Bronchial epithelial cell (primary cell): Measurements from ENCODE around the gene ZFP62. TPM values are rescaled to one million over a fixed set of nuclear protein-coding genes. Genes with fewer than 3 reads are reported as not detected.
A peak's percentile ranks its signal among the peaks of the same experiment; 100 is the strongest.

Experiments used
- DNase-seq: peaks from one replicate; pipeline ENCODE4 v3.0.0-alpha.2; 2010; ENCODE audit warnings: low read depth
- FAIRE-seq: peaks from 2 replicates; lab custom pipeline; 2011; peaks lifted over from hg19 to GRCh38; lab: Jason Lieb, UNC
- H3K27me3 ChIP-seq: 2 replicates; pipeline ENCODE4 v1.5.1; 2011; ENCODE audit warnings: low read length; ENCODE audit not compliant: control insufficient read depth, insufficient read depth
- H3K36me3 ChIP-seq: 2 replicates; pipeline ENCODE4 v1.5.1; 2011; ENCODE audit warnings: low read length; ENCODE audit not compliant: control insufficient read depth, insufficient read depth
- H3K4me3 ChIP-seq: 2 replicates; pipeline ENCODE4 v1.5.1; 2011; ENCODE audit warnings: mild to moderate bottlenecking, low read depth, low read length, control low read depth
- CTCF ChIP-seq: IDR thresholded peaks from 2 replicates; pipeline ENCODE4 v1.5.1; 2011; ENCODE audit warnings: mild to moderate bottlenecking, moderate library complexity, low read length, control low read depth, inconsistent platforms; ENCODE audit not compliant: insufficient read depth, severe bottlenecking
- total RNA-seq: library from RNA; depleted of rRNA; stranded (reverse); fragments of >200 nt; gene quantifications from 2 replicates; pipeline ENCODE4 v1.2.1, GENCODE V29; 2014

ZFP62 gene
- 21.3 and 21.4 TPM in 2 replicates for total RNA-seq

GRCh38 chr5:180860887-180861822 lies at the start of gene ZFP62:
ZFP62 (minus strand) TSS chr5:180861276; CDS start chr5:180861219, 57 bp downstream.
- peaks cover 5% of the 10 kb centered on the region for H3K36me3 ChIP-seq
- peak within 1 kb of the TSS; percentile 98 for H3K4me3 ChIP-seq
- no peaks in the 10 kb centered on the region for H3K27me3 ChIP-seq
- peak; percentile 88 for DNase-seq
- FAIRE-seq, result no peak
- TF ChIP-seq CTCF, result no peak

- no peak overlapping the region for H3K4me3 ChIP-seq
- H3K36me3 ChIP-seq, result no peaks in the 10 kb centered on the region
- DNase-seq, result peak; percentile 8
- H3K27me3 ChIP-seq, result no peaks in the 10 kb centered on the region
- TF ChIP-seq CTCF, result no peak
- no peak for FAIRE-seq
These were observed 49.7 kb upstream of the ZFP62 start for GRCh38 chr5:180910735-180911134.

GRCh38 chr5:180910182-180910581 lies 49.1 kb upstream of the ZFP62 start:
- no peak for TF ChIP-seq CTCF
- DNase-seq (no peak), FAIRE-seq (no peak)
- Histone ChIP-seq H3K27me3 (no peaks in the 10 kb centered on the region), H3K4me3 (no peak overlapping the region), H3K36me3 (no peaks in the 10 kb centered on the region)

GRCh38 chr5:180909782-180910181 lies 48.7 kb upstream of the ZFP62 start:
- TF ChIP-seq CTCF, result no peak
- no peaks in the 10 kb centered on the region for H3K36me3 ChIP-seq
- no peak for DNase-seq
- FAIRE-seq, result no peak
- H3K27me3 ChIP-seq, result no peaks in the 10 kb centered on the region
- H3K4me3 ChIP-seq, result no peak overlapping the region

- Histone ChIP-seq H3K27me3 (no peaks in the 10 kb centered on the region), H3K4me3 (no peak overlapping the region), H3K36me3 (no peaks in the 10 kb centered on the region)
- DNase-seq (no peak), FAIRE-seq (no peak)
- no peak for TF ChIP-seq CTCF
These were observed 48.1 kb upstream of the ZFP62 start for GRCh38 chr5:180908998-180909731.
